ENCODE data around the gene NUP98.
A peak's percentile ranks its signal among the peaks of the same experiment; 100 is the strongest.

The NUP98 gene

GRCh38 chr11:3797329-3798090, at the start of gene NUP98:
Gene NUP98 (minus strand): TSS chr11:3797554. CDS start chr11:3782117, 15,437 bp downstream.
- peak; percentile 99 for DNase-seq

- DNase-seq = no peak
These were observed 48.3 kb upstream of the NUP98 start for GRCh38 chr11:3845670-3846069.

GRCh38 chr11:3845246-3845645, 47.9 kb upstream of the NUP98 start:
- no peak for DNase-seq

GRCh38 chr11:3843326-3843725, 46.0 kb upstream of the NUP98 start:
- DNase-seq = no peak

- DNase-seq = peak; percentile 96
These were observed 44.3 kb upstream of the NUP98 start for GRCh38 chr11:3841426-3842350.

- DNase-seq = peak; percentile 96
These were observed 43.6 kb upstream of the NUP98 start, which contains the start of gene RHOG for GRCh38 chr11:3840870-3841425. Gene RHOG (minus strand): TSS chr11:3840959. CDS start chr11:3828138, 12,821 bp downstream.

GRCh38 chr11:3840004-3840869, 42.9 kb upstream of the NUP98 start:
- DNase-seq = peak; percentile 45

GRCh38 chr11:3838504-3838903, 41.1 kb upstream of the NUP98 start:
- no peak for DNase-seq

GRCh38 chr11:3837793-3838192, 40.4 kb upstream of the NUP98 start:
- no peak for DNase-seq

- DNase-seq = peak; percentile 44
These were observed 39.5 kb upstream of the NUP98 start for GRCh38 chr11:3836903-3837302.

- DNase-seq = no peak
These were observed 38.4 kb upstream of the NUP98 start for GRCh38 chr11:3835751-3836150.

- DNase-seq = no peak
These were observed 37.5 kb upstream of the NUP98 start for GRCh38 chr11:3834664-3835461.

- no peak for DNase-seq
These were observed 37.0 kb upstream of the NUP98 start for GRCh38 chr11:3834349-3834663.

- no peak for DNase-seq
These were observed 36.1 kb upstream of the NUP98 start for GRCh38 chr11:3833449-3833848.

GRCh38 chr11:3832816-3833215, 35.5 kb upstream of the NUP98 start:
- DNase-seq = no peak

- no peak for DNase-seq
These were observed 34.3 kb upstream of the NUP98 start for GRCh38 chr11:3831378-3832239.

GRCh38 chr11:3830730-3831129, 33.4 kb upstream of the NUP98 start:
- no peak for DNase-seq

- DNase-seq = no peak
These were observed 32.7 kb upstream of the NUP98 start for GRCh38 chr11:3830088-3830487.

GRCh38 chr11:3827434-3828186, 30.3 kb upstream of the NUP98 start:
- DNase-seq = no peak

- DNase-seq = no peak
These were observed 29.4 kb upstream of the NUP98 start for GRCh38 chr11:3826721-3827120.

Measured in NK-92 treated with Interleukin-12 subunit alpha and Interleukin-12 subunit beta, amount 100 ng/mL, for 24 hours (cell line).